Mammary microvascular endothelial cell (primary cell): ENCODE measurements around the gene UBXN7. TPM values are rescaled to one million over a fixed set of nuclear protein-coding genes. Genes with fewer than 3 reads are reported as not detected.

Experiments used
- total RNA-seq: library from RNA; depleted of rRNA; stranded (reverse); fragments of >200 nt; gene quantifications from 2 replicates; pipeline ENCODE4 v1.2.3, GENCODE V29; 2015

UBXN7 gene
- 5.9 and 7.0 TPM in 2 replicates for total RNA-seq

DNA sequence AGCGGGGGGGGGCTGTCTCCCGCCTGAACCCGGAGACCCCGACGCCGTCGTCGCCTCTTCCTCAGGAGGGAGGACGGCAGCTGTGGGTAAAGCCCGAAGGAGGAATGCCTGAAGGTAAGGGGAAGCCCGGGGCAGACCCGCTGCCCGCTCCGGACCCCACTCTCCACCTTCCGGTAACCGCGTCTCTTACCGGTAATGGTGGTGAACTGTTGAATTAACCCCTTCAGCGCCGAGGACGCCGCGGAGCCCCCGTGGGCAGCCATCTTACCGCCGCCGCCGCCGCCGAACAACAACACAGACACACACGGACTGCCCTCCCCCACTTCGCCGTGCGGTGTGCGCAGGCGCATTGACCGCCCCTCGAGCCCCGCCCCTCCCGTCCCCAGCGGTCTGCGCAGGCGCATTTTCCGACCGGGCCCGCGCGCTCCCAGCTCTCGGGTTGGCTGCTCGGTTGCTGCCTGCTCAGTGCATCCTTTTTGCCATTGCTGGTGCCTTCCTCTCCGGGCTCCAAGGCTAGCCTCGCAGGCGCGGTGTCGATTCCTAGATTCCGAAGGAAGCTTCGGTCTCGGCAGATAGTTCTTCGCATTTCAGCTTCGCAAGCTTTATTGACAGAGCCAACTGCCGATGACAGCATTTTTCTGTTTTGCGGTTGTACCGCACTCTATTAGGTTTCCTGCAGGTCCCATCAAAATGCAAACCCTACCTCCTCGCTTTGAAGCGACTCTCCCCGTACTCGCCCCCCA lies at the start of gene UBXN7:
TSS of gene UBXN7 (minus strand) at position 291 of the 743 bp plus-strand sequence. CDS start at position 263, 28 bp downstream.

DNA sequence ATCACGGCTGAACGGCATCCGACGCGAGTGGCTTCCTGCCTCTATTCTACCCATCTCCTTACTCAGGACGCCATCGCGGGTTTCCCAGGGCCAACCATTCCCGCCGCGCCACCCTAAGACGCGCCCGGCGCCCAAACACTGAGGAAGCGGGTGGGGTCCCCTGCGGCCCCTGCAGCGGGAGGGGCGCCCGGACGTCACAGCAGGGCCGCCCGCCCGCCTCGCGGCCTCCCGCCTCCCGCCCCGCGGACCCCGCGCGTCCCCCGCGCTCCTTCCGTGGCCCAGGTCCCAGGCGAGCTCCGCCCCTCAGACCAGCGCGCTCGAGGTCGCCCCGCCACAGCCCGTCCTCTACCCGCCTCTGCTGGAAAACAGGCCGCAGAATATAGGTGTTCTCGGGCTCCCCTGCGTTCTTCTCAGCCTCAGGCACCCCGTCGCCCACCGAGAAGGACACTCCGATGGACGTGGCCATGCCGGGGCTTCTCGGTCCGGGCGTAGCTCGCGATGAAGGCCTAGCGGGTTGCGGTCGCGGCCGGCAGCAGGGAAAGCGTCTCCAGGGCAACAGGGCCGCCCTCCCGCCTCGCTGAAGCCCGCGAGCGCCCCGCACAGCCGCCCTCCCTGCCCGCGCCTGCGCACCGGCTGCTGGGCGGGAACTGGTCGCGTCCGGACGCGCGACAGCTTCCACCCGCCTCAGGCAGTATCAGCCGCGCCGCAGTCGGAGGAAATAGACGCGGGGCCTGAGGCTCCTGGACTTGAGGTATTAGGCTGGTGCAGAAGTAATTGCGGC lies 114.3 kb downstream of the UBXN7 start, which contains the start of gene DYNLT2B:
TSS of gene DYNLT2B (minus strand) at position 554 of the 781 bp plus-strand sequence. CDS start at position 466, 88 bp downstream.

Other genes starting within 250 kb of the UBXN7 start
- gene ZDHHC19, start 221.0 kb downstream of the UBXN7 start, total RNA-seq = not detected in 2 replicates
- gene SLC51A, start 215.9 kb downstream of the UBXN7 start, total RNA-seq = not detected in 2 replicates
- 80.4 and 82.6 TPM in 2 replicates for gene PCYT1A, start 144.7 kb downstream of the UBXN7 start, total RNA-seq
- gene DYNLT2B, start 114.2 kb downstream of the UBXN7 start, total RNA-seq = 13.6 and 20.1 TPM in 2 replicates
- 0.34 and 0.87 TPM in 2 replicates for gene TM4SF19, start 94.0 kb downstream of the UBXN7 start, total RNA-seq
- 14.4 and 15.8 TPM in 2 replicates for gene RNF168, start 71.3 kb upstream of the UBXN7 start, total RNA-seq
- gene SMCO1, start 82.9 kb upstream of the UBXN7 start, total RNA-seq = not detected in 2 replicates
- gene WDR53, start 136.1 kb upstream of the UBXN7 start, total RNA-seq = 3.1 and 5.7 TPM in 2 replicates
- gene FBXO45, start 136.2 kb upstream of the UBXN7 start, total RNA-seq = 11.1 and 11.9 TPM in 2 replicates
- gene NRROS, start 207.3 kb upstream of the UBXN7 start, total RNA-seq = 8.3 and 10.2 TPM in 2 replicates